Measurements from ENCODE around the gene NTNG2.

The NTNG2 gene

DNA sequence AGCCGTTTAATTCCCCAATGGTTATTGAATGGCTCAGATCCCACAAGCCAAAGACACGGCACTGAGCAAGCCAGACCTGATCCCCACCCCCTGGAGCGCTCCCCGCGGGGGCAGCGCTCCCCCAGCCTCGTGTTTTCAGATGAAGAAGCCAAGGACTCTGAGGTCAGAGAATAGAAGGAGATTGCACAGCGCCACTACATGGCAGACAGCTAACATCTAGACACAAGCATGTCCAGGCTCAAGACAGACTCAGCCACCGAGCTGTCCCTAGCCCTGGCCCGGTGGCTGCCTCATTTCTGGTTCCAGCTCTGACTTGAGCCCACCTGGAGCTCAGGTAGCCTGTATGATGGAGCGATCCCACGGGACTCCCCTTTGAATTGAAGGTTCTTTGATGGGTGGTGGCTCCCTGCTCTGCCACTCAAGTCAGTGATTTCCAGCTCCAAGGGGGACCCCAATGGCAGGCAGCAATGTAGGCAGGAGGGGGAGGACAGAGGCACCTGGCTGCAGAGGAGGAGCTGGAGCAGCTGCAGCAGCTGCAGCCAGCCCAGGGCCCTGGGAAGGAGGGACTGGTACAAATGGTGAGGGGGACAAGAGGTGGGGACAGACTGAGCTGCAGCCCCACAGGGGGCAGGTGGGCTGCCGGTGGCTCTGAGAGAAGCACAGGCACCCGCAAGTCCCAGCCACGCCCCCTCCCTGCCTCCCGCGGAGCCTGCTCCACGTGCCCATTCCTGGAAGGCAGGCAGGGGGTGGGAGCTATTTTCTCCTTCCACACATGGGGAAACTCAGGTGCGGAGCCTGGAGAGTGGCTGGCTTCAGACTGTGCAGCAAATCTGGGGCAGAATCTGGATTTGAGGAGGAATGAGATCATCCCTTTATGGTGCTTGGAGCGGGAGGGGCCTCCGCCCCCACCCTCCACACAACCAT lies 40.2 kb downstream of the NTNG2 start:
- DNase-seq (ENCODE audit: low spot score): no peak

DNA sequence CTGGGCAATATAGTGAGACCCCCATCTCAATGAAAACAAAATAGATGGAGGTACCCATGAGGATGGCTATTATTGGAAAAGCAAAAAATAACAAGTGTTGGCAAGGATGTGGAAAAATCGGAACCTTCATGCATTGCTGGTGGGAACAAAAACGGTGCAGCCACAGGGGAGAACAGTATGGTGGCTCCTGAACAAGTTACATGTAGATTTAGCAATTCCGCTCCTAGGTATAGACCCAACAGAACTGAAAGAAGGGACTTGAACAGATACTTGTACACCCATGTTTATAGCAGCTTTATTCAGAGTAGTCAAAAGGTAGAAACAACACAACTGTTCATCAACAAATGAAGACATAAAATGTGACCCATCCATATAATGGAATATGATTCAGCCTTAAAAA lies 43.0 kb downstream of the NTNG2 start:
- DNase-seq (ENCODE audit: low spot score): no peak

DNA sequence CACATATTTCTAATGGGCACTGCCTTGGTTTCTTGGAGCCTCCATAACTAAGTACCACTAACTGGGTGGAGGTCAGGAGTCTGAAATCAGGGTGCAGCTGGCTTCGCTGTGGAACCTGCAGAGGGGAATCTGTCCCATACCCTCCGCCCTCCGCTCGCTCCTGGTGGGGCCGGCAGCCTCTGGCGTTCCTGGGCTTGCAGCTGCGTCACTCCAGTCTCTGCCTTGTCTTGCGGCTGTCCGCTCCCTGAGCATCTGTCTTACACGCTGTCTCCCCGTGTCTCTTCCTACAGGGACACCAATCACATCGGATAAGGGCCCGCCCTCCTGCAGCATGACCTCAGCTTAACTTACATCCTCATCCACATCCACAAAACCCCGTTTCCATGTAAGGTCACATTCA lies 45.4 kb downstream of the NTNG2 start:
- no peak for DNase-seq (ENCODE audit: low spot score)

DNA sequence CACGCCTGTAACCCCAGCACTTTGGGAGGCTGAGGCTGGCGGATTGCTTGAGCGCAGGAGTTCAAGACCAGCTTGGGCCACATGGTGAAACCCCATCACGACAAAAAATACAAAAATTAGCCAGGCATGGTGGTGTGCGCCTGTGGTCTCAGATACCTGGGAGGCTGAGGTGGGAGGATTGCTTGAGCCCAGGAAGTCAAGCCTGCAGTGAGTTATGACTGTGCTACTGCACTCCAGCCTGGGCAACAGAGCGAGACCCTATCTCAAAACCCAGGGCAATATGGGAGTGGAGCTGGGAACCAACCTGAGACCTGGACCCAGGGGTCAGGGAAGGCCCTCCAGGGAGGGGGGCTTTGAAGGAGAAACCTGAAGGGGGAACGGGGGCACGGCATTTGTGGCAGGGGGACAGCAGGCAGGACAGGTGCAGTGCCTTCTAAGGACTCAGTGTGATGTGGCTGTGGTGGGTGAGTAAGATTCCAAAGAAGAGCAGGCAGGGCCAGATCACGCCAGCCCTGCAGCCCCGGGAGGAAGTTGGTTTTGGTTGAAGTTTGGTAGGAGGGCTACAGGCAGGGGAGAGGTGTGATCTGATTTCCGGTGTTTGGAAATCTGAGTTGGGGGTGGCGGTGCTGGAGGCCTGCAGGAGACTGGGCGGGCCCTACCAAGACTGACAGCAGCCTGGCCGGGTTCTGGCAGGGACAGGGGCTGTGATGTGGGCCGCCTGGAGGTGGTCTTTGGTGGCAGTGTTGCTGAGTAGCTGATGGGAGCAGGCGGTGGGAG lies 46.2 kb downstream of the NTNG2 start:
- no peak for DNase-seq (ENCODE audit: low spot score)

DNA sequence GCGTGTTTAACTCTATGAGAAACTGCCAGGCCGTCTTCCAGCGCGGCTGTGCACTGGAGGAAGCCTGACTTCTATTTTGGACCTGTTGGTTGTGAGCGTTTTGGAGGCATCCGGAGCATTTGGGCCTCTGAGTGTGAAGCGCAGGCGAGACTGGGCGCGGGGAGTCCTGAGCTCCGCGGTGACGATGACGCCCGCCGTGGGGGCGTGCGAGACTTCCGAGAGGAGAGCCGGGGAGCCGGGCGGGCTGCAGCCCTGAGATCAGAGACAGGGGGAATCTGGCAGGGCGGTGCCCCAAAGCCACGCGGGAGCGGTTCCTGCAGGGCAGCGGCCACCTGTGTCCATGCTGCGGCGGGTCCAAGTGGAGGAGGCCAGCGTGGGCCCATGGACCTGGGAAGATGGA lies 47.4 kb downstream of the NTNG2 start:
- no peak for DNase-seq (ENCODE audit: low spot score)

DNA sequence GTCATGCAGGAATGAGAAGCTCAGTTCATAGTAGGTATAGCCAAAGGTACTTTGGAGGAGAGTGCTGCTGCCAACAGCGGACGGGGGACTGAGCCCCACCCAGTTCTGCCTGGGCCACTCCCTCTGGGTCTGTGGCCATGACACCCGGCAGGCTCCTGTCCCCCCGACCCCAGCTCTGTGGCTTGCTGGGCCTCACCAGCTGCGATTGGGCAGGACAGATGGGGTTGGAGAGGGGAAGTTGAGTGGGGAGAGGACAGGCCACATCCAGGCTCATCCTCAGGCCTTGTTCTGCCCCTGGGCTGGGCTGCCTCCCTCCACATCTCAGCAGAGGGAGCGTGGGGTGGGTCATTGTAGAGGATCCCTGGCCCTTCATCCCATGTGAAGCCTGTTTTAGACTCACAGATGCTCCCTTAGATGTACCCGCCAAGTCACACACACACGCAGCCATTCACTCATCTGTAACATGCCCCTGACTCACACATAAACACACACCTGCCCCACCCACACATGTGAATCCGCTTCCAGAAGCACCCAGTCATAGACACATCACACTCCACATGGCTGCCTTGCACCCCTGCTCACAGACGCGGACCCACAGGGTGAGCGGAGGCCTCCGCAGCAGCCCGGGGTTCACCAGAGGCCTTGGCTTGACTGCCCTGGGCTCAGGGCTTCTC lies 48.8 kb downstream of the NTNG2 start:
- no peak for DNase-seq (ENCODE audit: low spot score)

DNA sequence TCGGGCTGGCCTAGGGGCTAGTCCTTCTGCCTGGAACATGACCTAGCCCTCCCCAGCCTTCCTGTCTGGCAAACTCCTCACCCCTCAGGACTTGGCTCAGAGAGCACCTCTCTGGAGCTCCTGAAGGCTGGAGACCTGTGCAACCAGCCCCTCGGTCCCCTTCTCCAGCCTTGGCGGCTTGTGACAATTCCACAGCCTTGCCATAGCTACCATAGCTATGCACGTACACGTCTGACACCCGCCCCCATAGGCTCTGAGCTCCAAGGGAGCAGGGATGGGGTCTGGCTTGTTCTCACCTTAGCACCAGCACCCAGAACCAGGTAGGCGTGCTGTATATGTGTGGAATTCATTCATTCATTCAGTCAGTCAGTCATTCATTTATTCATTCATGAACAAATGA lies 49.7 kb downstream of the NTNG2 start:
- no peak for DNase-seq (ENCODE audit: low spot score)

DNA sequence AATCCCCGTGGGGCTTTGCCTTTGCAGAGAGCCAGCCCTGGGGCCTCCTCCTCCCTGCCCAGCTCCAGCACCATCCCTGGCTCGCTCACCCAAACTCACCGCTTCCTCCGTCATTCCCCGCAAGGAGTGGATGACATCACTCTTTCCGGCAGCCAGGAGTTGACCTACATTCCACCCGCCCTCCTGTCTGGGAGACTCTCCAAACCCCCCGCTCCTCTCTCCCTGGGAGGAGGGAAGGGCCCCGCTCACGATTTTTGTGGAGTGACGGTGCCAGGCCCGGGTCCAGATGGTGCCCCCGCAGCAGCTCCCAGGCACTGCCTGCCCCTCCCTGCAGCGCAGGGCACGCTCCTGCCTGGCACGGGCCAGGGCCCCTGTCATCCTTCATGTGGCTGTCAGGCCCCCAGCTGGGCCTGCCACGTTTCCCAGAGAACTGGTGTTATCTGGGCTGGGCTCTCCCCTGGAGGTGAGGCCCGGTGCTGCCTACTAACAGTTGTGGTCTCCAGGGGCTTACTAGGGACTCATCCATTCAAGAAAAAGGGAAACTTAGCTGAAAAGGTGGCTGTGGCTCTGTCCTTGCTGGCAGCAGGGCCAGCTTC lies 52.3 kb downstream of the NTNG2 start:
- no peak for DNase-seq (ENCODE audit: low spot score)

DNA sequence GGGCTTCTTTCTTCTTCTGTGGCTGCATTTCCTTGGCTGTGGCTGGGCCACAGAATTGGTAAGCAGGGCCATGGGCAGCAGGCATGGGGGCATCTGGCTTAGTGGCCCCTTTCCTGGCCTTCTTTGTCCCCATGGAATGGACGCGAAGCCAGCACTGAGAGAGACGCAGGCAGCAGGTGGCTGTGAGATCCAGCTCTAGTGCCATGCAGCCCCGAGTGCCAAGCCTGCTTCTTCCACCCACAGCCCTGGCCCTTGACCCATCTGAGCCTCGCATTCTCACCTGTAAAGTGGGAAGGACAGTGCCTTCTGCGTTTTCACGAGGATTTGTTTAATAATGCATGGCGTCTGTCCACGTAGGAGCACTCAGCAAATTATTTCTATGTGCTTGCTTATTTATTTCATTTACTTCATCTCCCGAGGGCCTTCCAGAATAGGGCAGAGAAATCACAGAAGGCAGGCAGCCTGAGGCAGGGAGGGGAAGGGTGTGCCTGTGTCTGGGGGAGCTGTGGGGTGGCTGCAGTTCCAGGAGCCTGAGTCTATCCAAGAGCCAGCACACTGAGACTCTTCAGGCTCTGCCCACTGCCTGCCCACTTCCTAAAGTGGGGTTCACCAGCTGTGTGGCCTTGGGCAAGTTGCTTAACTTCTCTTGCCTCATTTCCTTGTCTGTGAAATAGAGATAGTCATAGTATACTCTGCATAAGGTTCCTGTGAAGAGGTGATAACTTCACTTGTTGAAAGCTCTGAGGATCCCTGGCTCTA lies 55.2 kb downstream of the NTNG2 start:
- DNase-seq (ENCODE audit: low spot score): no peak

DNA sequence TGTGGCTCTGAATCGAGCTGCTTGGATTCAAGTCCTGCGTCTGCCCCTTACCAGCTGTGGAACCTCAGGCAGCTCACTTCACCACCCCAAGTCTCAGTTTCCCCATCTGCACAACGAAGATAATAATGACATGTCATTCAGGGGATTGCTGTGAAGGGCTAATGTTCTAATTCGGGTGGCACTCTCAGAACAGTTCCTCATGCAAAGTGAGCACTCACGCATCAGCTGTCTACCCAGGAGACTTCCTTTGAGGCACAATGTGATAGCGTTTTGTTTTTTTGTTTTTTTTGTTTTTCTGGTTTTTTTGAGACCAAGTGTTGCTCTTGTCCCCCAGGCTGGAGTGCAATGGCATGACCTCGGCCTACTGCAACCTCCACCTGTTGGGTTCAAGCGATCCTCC lies 56.4 kb downstream of the NTNG2 start:
- no peak for DNase-seq (ENCODE audit: low spot score)

DNA sequence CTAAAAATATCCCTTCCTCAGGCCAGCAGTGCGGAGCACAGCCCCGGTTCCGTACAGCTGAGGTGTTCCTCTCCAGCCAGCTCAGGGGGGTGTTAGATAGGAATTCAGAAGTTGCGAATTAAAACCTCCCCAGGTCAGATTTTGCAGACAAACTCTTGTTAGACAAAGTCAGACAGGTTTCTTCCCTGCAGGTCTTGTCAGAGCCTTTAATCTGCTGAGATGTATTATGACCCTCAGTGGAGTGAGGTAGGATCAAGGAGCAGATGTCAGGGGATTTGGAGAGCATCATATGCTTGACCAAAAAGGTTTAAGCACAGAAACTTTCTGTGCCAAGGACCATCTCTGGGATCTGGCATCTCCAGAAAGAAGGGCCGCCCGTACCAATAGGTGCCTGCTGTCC lies 60.1 kb downstream of the NTNG2 start:
- DNase-seq (ENCODE audit: low spot score): no peak

DNA sequence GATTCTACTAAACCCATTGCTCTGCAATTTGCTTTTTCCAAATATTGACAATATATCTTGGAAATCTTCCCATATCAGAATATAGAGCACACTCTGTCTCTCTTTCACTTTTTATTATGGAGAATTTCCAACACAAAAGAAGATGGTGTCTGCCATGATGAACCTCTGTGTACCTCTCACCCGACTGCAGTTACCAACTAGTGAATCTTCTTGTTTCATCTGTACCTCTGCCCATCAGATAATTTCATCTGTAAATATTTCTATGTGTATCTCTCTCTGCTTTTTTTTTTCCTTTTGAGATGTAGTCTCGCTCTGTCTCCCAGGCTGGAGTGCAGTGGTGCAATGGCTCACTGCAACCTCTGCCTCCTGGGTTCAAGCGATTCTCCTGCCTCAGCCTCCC lies 62.8 kb downstream of the NTNG2 start:
- no peak for DNase-seq (ENCODE audit: low spot score)

DNA sequence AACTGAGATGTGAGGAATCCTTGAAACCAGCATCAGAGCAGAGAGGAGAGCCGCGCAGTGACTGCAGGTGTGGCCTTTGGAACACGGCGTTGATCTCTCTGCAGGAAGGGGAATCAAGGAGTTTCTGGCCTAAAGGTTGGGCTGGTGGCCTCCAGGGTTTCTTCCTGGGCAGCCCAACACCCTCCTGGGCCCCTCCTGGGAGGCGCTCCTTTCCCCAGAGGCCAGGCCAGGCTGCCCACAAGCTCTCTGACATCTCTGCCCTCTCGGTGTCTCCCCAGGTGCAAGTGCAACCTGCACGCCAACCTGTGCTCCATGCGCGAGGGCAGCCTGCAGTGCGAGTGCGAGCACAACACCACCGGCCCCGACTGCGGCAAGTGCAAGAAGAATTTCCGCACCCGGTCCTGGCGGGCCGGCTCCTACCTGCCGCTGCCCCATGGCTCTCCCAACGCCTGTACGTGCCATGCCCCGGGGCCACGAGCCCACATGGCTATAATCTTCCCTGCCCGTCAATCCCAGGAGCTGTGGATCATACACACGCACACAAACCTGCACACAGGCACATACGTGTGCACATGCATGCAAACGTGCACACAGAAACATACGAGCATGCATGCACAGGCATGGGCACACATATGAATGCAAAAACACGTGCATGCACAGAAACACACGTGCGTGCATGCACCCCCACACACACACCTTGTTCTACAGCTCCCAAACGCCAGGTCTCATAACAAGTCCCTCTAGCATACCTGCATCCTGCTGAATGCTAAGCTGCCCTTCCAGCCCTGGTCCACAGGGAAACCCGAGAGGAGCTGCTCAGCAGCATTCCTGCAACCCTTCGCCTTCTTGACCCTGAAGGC lies 64.9 kb downstream of the NTNG2 start:
- DNase-seq (ENCODE audit: low spot score): no peak

DNA sequence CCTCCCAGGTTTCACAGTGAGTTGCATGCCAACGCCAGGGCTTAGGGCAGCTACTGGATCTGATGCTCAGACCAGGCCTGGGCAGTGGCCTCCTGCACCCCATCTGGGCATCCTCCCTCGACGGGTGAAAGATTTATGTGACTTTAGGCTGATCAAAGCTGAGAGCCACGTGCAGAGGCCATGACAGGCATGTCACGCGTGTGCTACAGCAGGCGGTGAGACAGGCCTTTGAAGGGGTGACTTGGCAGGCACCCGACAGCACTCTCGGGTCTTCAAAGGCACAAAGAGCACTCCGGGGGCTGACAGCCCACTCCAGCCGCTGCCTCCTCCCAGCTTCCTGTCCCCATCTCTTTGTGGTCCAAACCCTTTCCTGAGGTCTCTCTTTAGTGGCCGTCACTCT lies 66.2 kb downstream of the NTNG2 start:
- no peak for DNase-seq (ENCODE audit: low spot score)

DNA sequence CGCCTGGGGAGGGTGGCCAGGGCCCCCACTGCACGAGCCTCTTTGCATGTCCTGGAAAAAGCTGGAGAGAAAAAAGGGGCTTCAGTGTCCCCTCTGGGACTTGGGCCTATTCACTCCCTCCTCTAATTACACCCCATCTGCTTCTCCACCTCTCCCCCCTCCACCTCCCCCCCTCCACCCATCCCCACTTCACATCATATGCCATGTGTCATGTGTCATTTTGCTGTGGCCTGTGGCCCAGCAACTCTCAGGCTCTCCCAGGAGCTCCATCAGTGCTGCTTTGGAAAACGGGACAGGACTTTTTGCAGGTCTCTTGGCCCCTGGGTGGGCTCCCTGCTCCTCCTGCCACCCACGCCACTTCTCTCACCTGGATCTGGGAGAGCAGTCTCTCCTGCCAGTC lies 68.7 kb downstream of the NTNG2 start:
- DNase-seq (ENCODE audit: low spot score): no peak

DNA sequence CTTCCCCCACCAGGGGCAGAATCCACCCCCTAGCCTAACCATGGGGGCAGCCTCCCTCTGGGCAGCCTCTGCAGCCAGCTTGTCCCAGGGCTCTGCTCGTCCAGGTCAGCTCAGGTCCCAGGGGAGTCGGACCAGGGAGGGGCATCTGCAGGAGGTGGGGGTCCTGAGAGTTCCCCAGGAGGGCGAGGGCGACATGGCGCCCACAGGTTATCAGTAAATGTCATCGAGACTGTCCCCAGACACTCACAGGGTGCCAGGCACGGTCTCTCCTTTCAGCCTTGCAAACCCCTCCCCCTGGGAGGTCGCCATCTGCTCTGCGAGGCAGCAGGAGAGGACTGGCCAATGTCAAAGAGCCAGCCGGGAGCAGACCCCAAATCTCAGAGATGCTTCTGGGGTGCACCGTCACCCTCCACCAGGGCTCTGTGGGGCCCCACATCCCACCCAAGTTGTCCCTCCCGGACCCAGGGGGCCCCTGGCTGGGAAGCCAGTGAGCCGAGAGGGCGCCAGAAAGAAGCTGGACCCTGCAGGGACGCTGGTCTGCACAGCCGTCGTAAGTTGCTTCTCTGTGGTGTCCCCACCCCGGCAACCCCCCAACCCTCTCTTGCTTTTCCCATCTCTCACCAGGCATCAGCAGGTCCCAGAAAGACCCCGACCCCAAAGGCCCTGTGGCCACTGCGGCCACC lies 69.3 kb downstream of the NTNG2 start:
- no peak for DNase-seq (ENCODE audit: low spot score)

DNA sequence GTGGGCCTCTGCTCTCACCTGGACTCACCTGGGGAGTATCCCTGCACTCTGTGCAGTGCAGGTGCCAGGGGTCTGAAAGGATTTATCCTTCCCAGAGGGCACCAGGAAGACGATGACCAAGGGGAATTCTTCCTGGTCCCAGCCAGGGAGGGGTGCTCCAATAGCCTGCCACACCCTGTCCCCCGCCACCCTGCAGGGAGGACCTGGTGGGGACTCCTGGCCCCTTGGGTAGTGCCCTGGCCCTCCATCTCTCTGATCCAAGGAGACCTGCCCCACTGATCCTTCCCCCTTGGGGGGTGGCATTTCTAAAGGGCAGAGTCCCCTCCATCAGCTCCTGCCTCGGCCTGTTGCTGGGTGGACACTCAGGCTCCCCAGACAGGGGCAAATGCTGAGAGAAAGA lies 70.7 kb downstream of the NTNG2 start:
- no peak for DNase-seq (ENCODE audit: low spot score)

DNA sequence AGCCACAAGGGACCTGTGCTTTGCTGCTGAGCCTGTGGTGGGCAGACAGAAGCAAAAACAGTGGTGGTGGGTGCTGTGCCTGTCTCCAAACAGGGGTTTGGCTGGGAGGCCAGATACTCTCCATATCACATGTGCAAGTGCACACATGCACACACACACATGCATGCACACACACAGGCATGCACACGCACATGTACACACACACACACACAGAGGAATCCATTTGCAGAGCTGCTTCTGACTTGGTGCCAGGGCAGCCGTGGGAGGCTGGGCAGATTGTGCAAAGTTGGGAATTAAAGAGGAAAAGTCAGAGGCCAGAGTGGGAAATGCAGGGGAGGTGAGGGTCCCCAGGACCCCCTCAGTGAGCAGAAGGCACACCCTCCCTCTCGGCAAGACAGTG lies 71.3 kb downstream of the NTNG2 start:
- DNase-seq (ENCODE audit: low spot score): no peak

DNA sequence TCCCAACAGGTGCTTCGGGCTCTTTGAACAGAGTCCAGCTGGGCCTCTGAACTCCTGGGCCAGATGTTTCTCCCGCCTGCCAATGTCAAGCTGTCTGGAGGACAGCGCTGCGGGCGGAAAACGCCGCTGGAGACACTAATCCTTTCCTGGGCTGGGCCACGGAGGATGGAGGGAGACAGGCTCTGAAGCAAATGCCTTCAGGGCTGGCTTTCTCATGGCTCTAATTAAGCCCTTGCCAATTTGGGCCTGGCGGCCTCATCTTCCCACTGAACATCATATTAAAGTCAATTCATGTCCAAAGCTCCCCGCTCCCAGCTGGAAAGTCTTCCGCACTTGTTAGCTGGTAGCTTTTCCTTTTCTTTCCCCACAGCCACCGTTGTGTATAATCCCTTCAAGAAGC lies 72.7 kb downstream of the NTNG2 start:
- no peak for DNase-seq (ENCODE audit: low spot score)

DNA sequence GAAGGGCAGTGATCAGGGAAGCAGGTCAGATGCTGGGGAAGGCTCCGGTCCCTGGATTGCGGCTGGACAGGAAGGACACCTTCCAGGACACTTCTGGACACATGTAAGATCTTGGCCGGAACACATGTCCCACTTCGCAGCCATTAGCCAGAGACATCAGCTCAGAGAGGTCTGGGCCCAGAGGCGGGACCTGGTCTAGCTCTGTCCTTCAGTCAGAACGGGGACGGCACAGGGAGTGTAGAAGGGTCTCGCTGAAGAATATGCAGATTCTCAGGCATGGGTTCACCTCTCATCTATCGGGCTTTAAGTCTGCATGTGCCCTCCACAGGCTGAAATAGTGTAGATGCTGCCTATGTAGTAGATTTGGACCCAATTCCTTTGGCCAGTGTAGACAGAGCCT lies 73.3 kb downstream of the NTNG2 start:
- DNase-seq (ENCODE audit: low spot score): no peak
